ELR (cell line): ENCODE data around the gene COP1.
A peak's percentile ranks its signal among the peaks of the same experiment; 100 is the strongest.

ENCODE experiments used
- DNase-seq: peaks from one replicate; pipeline ENCODE4 v3.0.0-alpha.2; 2015; ENCODE audit warnings: low read depth

COP1 gene

DNA sequence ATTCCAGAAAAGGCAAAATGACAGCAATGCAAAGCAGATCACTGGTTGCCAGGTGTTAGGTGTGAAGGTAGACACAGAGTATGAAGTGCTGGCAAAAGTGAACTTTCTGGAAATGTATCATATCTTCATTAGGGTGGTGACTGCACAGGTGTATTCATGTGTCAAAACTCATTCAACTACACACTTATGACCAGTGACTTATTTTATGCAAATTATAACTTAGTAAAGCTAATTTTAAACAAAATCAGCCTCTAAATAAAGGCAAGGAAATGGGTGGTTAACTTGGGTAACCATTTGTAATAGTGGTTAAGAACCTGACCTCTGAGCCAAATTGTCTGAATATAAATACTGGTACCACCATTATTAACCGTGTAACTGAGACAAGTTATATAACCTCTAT, 7.4 kb downstream of the COP1 start:
- no peak for DNase-seq

DNA sequence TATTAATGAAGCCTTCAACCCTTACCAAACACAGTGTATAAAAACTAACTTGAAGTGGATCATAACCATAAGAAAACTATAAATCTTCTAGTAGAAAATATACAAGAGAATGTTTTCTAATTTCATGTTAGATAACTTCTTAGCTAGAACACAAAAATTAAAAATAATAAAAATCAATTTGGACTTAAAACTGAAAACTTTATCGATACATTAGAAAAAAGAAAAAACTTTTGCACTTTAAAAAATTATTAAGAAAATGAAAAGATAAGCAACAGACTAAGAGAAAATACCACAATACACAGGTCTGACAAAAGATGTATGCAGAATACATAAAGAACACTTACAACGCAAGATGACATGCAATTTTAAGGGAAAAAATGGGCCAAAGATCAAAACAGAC, 8.7 kb downstream of the COP1 start:
- DNase-seq = no peak

DNA sequence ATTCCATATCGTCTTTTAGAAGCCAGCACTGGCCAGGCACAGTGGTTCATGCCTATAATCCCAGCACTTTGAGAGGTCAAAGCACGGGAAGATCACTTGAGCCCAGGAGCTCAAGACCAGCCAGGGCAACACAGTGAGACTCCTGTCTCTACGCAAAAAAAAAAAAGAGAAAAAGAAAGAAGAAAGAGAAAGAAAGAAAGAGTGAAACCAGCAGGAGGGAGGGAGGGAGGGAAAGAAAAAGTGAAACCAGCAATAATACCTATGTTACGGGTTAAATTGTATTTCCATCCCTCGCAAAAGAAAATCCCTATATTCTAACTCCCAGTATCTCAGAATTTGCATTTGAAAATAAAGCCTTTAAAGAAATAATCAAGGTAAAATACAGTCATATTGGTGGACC, 10.4 kb downstream of the COP1 start:
- no peak for DNase-seq

GRCh38 chr1:176195547-176195946, 11.5 kb downstream of the COP1 start:
- DNase-seq = no peak

GRCh38 chr1:176193663-176194062, 13.4 kb downstream of the COP1 start:
- no peak for DNase-seq

DNA sequence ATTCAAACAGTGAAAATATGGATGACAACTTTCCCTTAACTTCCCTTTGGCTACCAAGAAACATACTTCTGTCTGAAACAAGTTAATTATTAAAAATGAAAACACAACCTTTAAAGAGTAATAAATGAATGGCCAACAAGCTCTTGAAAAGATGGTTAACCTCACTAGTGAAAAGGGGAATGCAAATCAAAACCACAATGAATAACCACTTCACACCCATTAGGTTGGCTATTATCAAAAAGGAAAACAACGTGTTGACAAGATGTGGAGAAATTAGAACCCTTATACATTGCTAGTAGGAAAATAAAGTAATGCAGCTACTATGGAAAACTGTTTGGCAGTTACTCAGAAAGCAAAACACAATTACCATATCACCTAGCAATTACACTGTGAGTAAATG, 14.1 kb downstream of the COP1 start:
- DNase-seq = no peak

GRCh38 chr1:176188604-176189003, 18.5 kb downstream of the COP1 start:
- no peak for DNase-seq

GRCh38 chr1:176187001-176187400, 20.1 kb downstream of the COP1 start:
- peak; percentile 17 for DNase-seq

DNA sequence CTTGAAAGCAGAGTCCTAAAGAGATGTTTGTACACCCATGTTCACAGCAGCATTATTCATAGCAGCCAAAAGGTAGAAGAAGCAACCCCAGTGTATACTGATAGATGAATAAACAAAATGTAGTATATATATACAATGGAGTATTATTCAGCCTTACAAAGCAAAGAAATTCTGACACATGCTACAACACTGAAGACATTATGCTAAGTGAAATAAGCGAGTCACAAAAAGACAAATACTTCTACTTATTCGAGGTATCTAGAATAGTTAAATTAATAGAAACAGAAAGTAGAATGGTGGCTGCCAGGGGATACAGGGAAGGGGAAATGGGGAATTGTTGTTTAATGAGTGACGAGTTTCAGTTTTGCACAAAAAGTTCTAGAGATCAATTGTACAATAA, 23.5 kb downstream of the COP1 start:
- peak; percentile 62 for DNase-seq

GRCh38 chr1:176178316-176178715, 28.8 kb downstream of the COP1 start:
- no peak for DNase-seq

- DNase-seq = no peak
These were observed 29.3 kb downstream of the COP1 start for GRCh38 chr1:176177764-176178163.

DNA sequence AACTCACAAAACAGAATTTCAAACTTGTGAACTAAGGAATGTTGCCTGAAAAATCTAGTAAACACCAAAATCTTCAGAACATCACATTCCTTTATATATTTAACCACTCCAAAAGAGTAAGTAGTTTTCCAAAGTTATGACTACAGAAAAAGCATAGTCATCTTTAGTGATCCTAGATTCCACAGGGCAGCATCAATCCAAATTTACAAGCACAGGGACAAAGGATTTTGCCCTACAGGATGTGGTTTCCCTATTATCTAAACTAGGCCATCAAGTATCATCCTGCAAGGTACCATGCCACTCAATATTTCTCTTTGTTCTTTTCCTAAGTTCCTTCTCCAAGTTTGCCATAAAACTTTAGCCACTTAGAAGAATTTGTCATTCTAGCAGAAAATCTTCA, 33.0 kb downstream of the COP1 start:
- DNase-seq = peak; percentile 33

DNA sequence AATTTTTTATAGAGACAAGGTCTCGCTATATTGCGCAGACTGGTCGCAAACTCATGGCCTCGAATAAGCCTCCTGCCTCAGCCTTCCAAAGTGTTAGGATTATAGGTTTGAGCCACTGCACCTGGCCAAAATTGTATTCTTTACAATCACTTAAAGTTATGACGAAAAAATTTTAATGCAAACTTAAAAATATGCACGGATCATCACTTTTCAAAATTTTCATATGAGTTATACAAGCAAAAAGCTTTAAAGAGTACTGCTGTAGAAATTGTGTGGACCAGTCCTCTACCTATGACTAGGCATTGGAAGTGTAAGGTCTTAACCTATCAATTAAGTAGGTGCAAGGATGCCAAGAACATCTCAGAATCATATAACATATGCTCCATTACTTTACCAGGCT, 34.9 kb downstream of the COP1 start:
- no peak for DNase-seq

GRCh38 chr1:176167210-176167609, 39.9 kb downstream of the COP1 start:
- DNase-seq = no peak

DNA sequence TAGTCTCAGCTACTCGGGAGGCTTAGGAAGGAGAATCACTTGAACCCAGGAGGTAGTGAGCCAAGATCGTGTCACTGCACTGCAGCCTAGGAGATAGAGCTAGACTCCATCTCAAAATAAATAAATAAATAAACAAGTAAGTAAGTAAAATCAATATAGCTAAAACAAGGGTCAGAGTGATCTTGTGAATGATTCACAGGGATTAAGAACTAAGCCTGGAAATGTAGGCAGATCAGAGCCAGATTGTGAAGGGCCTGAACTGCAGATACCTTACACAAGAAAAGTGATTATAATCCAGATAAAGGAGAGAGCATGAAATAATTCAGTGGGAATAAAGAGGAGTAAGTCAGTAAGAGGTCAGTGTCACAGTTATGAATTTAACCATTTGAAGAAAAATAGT, 41.5 kb downstream of the COP1 start:
- no peak for DNase-seq

- no peak for DNase-seq
These were observed 42.9 kb downstream of the COP1 start for GRCh38 chr1:176164014-176164678.

GRCh38 chr1:176159993-176160392, 47.1 kb downstream of the COP1 start:
- no peak for DNase-seq

DNA sequence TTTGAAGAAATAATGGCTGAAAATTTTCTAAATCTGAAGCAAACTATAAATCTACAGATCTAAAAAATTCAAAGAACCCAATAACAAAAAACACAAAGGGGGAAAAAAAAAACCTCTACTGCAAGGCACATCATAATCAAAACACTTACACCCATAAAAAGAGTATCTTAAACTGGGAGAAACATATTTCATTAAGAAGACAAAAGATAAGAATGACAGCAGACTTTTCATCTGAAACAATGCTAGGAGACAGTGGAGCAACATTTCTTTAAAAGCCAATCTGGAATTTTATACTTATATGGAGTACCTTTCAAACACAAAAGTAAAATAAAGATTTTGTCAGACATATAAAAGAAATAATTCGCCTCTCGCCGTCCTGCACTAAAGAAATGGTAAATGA, 49.1 kb downstream of the COP1 start:
- DNase-seq = peak; percentile 2

- no peak for DNase-seq
These were observed 56.9 kb downstream of the COP1 start for GRCh38 chr1:176149939-176150807.

DNA sequence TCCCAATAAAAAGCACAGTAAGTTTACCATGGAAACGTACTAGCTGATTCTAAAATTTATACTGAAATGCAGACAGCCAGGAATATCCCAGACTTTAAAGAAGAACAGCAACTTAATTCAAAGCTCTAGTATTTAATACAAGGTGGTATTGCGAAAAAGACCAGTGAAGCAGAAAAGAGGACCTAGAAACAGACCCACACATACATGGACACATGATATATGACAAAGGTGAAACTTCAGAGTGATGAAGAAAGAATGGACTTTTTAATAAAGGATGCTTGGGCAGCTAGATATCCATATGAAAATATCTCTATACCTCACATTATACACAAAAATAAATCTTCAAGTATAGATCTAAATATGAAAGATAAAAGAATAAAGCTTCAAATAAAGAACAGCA, 62.6 kb downstream of the COP1 start:
- DNase-seq = no peak

DNA sequence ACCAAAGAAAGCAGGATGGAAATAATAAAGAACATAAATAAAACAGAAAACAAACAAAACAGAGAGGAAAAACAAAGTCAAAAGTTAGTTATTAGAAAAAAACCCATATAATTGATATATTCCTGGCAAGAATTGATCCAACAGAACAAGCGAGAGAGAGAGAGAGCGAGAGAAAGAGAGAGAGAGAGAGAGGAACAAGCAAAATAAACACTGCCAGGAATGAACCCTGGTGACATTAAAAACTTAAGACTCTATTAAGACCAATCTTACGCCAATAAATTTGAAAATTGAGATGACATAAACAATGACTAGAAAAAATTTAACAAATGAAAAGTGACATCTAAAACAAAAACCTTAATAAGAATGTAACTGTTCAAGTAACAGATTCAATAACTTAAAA, 64.1 kb downstream of the COP1 start:
- DNase-seq = no peak

- no peak for DNase-seq
These were observed 65.6 kb downstream of the COP1 start for GRCh38 chr1:176141449-176141848.

GRCh38 chr1:176136891-176137290, 70.2 kb downstream of the COP1 start:
- no peak for DNase-seq

DNA sequence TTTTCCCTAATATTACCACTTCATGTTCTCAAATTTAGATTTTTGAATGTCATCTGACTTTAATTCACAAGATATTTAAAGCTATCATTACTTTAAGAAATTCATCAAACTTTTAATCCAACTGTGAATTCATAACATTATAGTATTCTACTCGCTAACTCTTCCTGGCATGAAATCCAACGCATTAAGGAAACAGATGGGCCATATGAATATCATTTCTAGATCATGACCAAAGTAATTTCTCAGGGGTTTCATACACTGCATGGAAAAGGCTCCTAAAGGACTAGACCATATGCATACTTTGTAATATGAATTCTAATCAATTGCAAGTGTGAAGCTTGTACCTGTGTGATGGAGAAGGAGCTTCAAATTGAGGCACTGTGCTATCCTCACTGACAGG, 72.4 kb downstream of the COP1 start:
- no peak for DNase-seq
